CD14-positive monocyte (primary cell): Measurements from ENCODE around the gene SLC1A3. TPM values are rescaled to one million over a fixed set of nuclear protein-coding genes. Genes with fewer than 3 reads are reported as not detected.

Experiments used
- DNase-seq, 3 donors: peaks; one replicate each; pipeline ENCODE4 v3.0.0-alpha.2; 2011 to 2022
- H2AFZ ChIP-seq: 2 replicates; pipeline ENCODE4 v1.6.0; 2012; ENCODE audit warnings: mild to moderate bottlenecking, low read depth, low read length, inconsistent platforms; ENCODE audit not compliant: insufficient read depth, poor library complexity, severe bottlenecking
- H3K27ac ChIP-seq, 2 donors: 1 replicate in 1 of 2; 2 replicates in 1 of 2; pipeline ENCODE4 v1.5.1; 2012 to 2013; ENCODE audit warnings: low read length in 2 of 2, control low read depth in 1 of 2, inconsistent platforms in 1 of 2, low read depth in 1 of 2, mild to moderate bottlenecking in 1 of 2
- H3K27me3 ChIP-seq, 2 donors: one replicate each; pipeline versions ENCODE4 v1.6.0 to v1.6.1; 2011 to 2013; ENCODE audit warnings: low read length in 2 of 2; ENCODE audit not compliant: control insufficient read depth in 2 of 2, insufficient read depth in 2 of 2
- H3K36me3 ChIP-seq, 2 donors: replicated peaks in 1 of 2; 1 replicate in 1 of 2; 2 replicates in 1 of 2; pipeline versions ENCODE4 v1.5.1 to v1.6.1; 2012 to 2013; ENCODE audit warnings: low read length in 2 of 2, control low read depth in 1 of 2, inconsistent platforms in 1 of 2, mild to moderate bottlenecking in 1 of 2; ENCODE audit not compliant: insufficient read depth in 2 of 2, control insufficient read depth in 1 of 2
- H3K4me1 ChIP-seq, 2 donors: 1 replicate in 1 of 2; 2 replicates in 1 of 2; pipeline versions ENCODE4 v1.5.1 to v1.6.1; 2012 to 2013; ENCODE audit warnings: low read length in 2 of 2, control low read depth in 1 of 2, inconsistent platforms in 1 of 2, mild to moderate bottlenecking in 1 of 2, moderate library complexity in 1 of 2; ENCODE audit not compliant: insufficient read depth in 2 of 2, control insufficient read depth in 1 of 2
- H3K4me2 ChIP-seq: replicated peaks from 2 replicates; pipeline ENCODE3; 2012; ENCODE audit warnings: low read length, moderate library complexity, mild to moderate bottlenecking; ENCODE audit not compliant: poor library complexity, severe bottlenecking; ENCODE audit errors: extremely low read depth
- H3K4me3 ChIP-seq, 3 experiments: fragments of 200-600 bp in 1 of 3; sonication (generic) in 1 of 3; replicated peaks in 1 of 3; 1 replicate in 2 of 3; 2 replicates in 1 of 3; pipeline ENCODE4 v1.5.1; 2011 to 2013; ENCODE audit warnings: low read length in 3 of 3, mild to moderate bottlenecking in 3 of 3, control low read depth in 2 of 3, low read depth in 2 of 3, inconsistent platforms in 1 of 3, moderate library complexity in 1 of 3
- H3K79me2 ChIP-seq: 2 replicates; pipeline ENCODE4 v1.6.0; 2012; ENCODE audit warnings: mild to moderate bottlenecking, control low read depth, inconsistent platforms, low read length, moderate library complexity; ENCODE audit not compliant: insufficient read depth
- H3K9ac ChIP-seq: 2 replicates; pipeline ENCODE4 v1.6.0; 2017; ENCODE audit warnings: low read length, mild to moderate bottlenecking; ENCODE audit not compliant: insufficient read depth, poor library complexity, severe bottlenecking
- H3K9me3 ChIP-seq, 2 donors: replicated peaks in 1 of 2; 1 replicate in 1 of 2; 2 replicates in 1 of 2; pipeline versions ENCODE4 v1.5.1 to v1.6.1; 2012 to 2013; ENCODE audit warnings: low read length in 2 of 2, control low read depth in 1 of 2; ENCODE audit not compliant: control insufficient read depth in 1 of 2, insufficient read depth in 1 of 2
- H4K20me1 ChIP-seq: 2 replicates; pipeline ENCODE4 v1.6.0; 2012; ENCODE audit warnings: mild to moderate bottlenecking, low read length, control low read depth, moderate library complexity; ENCODE audit not compliant: insufficient read depth
- H3K27ac Mint-ChIP-seq, 7 donors: one replicate each; pipeline ENCODE4 v1.8.0; 2020; ENCODE audit warnings: mild to moderate bottlenecking in 7 of 7, mixed read lengths in 7 of 7, moderate library complexity in 6 of 7, inconsistent platforms in 2 of 7
- H3K27me3 Mint-ChIP-seq, 3 donors: one replicate each; pipeline ENCODE4 v1.8.0; 2021 to 2022; ENCODE audit warnings: low read depth in 3 of 3, mild to moderate bottlenecking in 3 of 3, mixed read lengths in 3 of 3, moderate library complexity in 3 of 3, inconsistent platforms in 1 of 3
- H3K36me3 Mint-ChIP-seq, 2 donors: one replicate each; pipeline ENCODE4 v1.8.0; 2020; ENCODE audit warnings: mixed read lengths in 2 of 2, inconsistent platforms in 1 of 2, mild to moderate bottlenecking in 1 of 2
- H3K4me1 Mint-ChIP-seq: one replicate; pipeline ENCODE4 v1.8.0; 2020; ENCODE audit warnings: mild to moderate bottlenecking, mixed read lengths
- H3K4me3 Mint-ChIP-seq, 2 donors: one replicate each; pipeline ENCODE4 v1.8.0; 2020; ENCODE audit warnings: mild to moderate bottlenecking in 2 of 2, mixed read lengths in 2 of 2, moderate library complexity in 1 of 2
- H3K9me3 Mint-ChIP-seq, 7 donors: one replicate each; pipeline ENCODE4 v1.8.0; 2020 to 2022; ENCODE audit warnings: mixed read lengths in 7 of 7, mild to moderate bottlenecking in 6 of 7, moderate library complexity in 6 of 7, inconsistent platforms in 2 of 7
- CTCF ChIP-seq: fragments of 200-600 bp; IDR thresholded peaks from one replicate; pipeline ENCODE4 v1.8.0; 2022; ENCODE audit warnings: antibody characterized with exemption, mild to moderate bottlenecking
- WGBS: methylation state at CpG from one replicate; pipeline ENCODE4 v1.1.5; 2013; ENCODE audit warnings: missing lambda C conversion rate; ENCODE audit not compliant: insufficient coverage; 5-methylcytosine and 5-hydroxymethylcytosine counted together
- intact Hi-C, 2 donors: fragments of 100-400 bp; cut with micrococcal nuclease; formaldehyde crosslinking; loops; one replicate each; pipeline versions ENCODE4 v1.15.0 to v1.15.1; 2023
- polyA plus RNA-seq, 3 donors: library from polyadenylated mRNA; depleted of rRNA in 1 of 3; unstranded in 2 of 3; stranded (reverse) in 1 of 3; fragments of 300-500 nt in 2 of 3; fragments of >200 nt in 1 of 3; fragmentation: Illumina TruSeq in 2 of 3; gene quantifications; 1 replicate in 2 of 3; 2 replicates in 1 of 3; pipeline ENCODE4 v1.2.3, GENCODE V29; 2012 to 2021

SLC1A3 gene
- polyA plus RNA-seq, 3 donors, result 1.2 to 3.3 (median 1.3) TPM

DNA sequence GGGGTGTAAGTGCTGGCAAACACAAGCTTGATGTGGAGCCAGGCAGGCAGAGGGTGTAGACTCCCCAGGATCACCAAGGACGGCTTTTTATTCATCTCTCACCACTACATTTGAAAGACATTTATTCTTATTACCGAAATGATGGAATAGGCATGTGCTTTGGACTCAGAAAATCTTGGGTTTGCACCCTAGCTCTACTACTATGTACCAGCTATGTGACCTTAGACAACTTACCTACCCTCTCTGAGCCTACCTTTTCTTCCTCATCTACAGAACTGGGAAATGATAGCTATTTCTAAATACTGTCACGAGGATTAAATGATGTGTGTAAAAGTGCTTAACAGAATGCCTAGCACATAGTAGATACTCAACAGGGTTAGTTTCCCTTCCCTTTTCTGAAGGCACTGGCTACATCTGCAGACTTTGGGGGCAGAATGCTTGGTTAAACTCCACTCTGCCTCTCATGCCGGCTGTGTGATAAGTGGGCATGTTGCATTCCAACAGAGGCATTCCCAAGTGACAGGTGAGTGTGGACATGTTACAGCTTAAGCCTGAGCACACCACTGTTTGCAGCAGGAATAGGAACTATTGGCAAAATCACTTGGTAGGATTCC lies 94.8 kb downstream of the SLC1A3 start:
- peaks cover 18% of the 10 kb centered on the region in 2 donors for H3K4me1 ChIP-seq
- no peaks in the 10 kb centered on the region for H3K79me2 ChIP-seq
- H3K4me2 ChIP-seq, result no peak overlapping the region
- H3K36me3 ChIP-seq, result peaks cover 8 to 21% of the 10 kb centered on the region in 2 donors
- no peaks in the 10 kb centered on the region for H4K20me1 ChIP-seq
- peaks cover 29% of the 10 kb centered on the region for H3K4me1 Mint-ChIP-seq
- peaks cover 0 to 2% (median 0%) of the 10 kb centered on the region in 7 donors for H3K9me3 Mint-ChIP-seq
- H3K9ac ChIP-seq, result no peak overlapping the region
- no peak overlapping the region for H3K4me3 Mint-ChIP-seq
- no peaks in the 10 kb centered on the region for H3K27me3 Mint-ChIP-seq
- TF ChIP-seq CTCF, result no peak
- DNase-seq, result peak in 2 of 3 donors; percentile 37 to 43
- WGBS, result 0% methylated on average over 1 of the region's 4 CpGs
- intact Hi-C loops, result no loop called here
- H3K9me3 ChIP-seq, result no peaks in the 10 kb centered on the region
- H3K36me3 Mint-ChIP-seq, result peaks cover 39 to 56% of the 10 kb centered on the region in 2 donors
- H3K4me3 ChIP-seq, result no peak overlapping the region
- H3K27ac Mint-ChIP-seq, result peak overlapping the region in 4 of 7 donors; percentile 51 to 67 (median 56)
- H2AFZ ChIP-seq, result no peak overlapping the region
- H3K27ac ChIP-seq, result peak overlapping the region in 1 of 2 donors; percentile 5
- no peaks in the 10 kb centered on the region for H3K27me3 ChIP-seq

GRCh38 chr5:36703245-36703860 lies 96.9 kb downstream of the SLC1A3 start:
- no peak overlapping the region for H3K9ac ChIP-seq
- Mint-ChIP-seq H3K4me3 (peak overlapping the region; percentile 23 to 38), H3K4me1 (peaks cover 29% of the 10 kb centered on the region), H3K36me3 (peaks cover 41 to 58% of the 10 kb centered on the region in 2 donors), H3K27me3 (no peaks in the 10 kb centered on the region), H3K27ac (peak overlapping the region in 3 of 7 donors; percentile 25 to 63 (median 27)), H3K9me3 (peaks cover 0 to 6% (median 3%) of the 10 kb centered on the region in 7 donors)
- TF ChIP-seq CTCF, result no peak
- H3K4me2 ChIP-seq, result no peak overlapping the region
- no peak overlapping the region for H2AFZ ChIP-seq
- H3K9me3 ChIP-seq, result no peaks in the 10 kb centered on the region
- intact Hi-C loops, result no loop called here
- H3K27ac ChIP-seq, result no peak overlapping the region
- peaks cover 18% of the 10 kb centered on the region in 2 donors for H3K4me1 ChIP-seq
- H3K79me2 ChIP-seq, result peaks cover 10% of the 10 kb centered on the region
- peak in 2 of 3 donors; percentile 21 to 47 for DNase-seq
- no peak overlapping the region for H3K4me3 ChIP-seq
- 41% methylated on average over 4 of the region's 5 CpGs for WGBS
- H4K20me1 ChIP-seq, result no peaks in the 10 kb centered on the region
- H3K36me3 ChIP-seq, result peaks cover 8 to 28% of the 10 kb centered on the region in 2 donors
- H3K27me3 ChIP-seq, result no peaks in the 10 kb centered on the region
